Transverse colon (tissue), 4 donors: ENCODE results near the gene SMIM21. TPM values are rescaled to one million over a fixed set of nuclear protein-coding genes. Genes with fewer than 3 reads are reported as not detected.

Experiments
- DNase-seq: peaks from one replicate; pipeline ENCODE4 v3.0.0-alpha.2; 2019
- H3K27ac ChIP-seq, 4 donors: fragments of 200-600 bp; sonication (generic); 2 replicates each; pipeline ENCODE4 v1.5.1; 2016 to 2018; ENCODE audit warnings: inconsistent platforms in 4 of 4
- H3K27me3 ChIP-seq: fragments of 200-600 bp; sonication (generic); 2 replicates; pipeline ENCODE4 v1.5.1; 2017; ENCODE audit warnings: inconsistent platforms
- H3K36me3 ChIP-seq, 4 donors: fragments of 200-600 bp; sonication (generic); 2 replicates each; pipeline ENCODE4 v1.5.1; 2017 to 2019; ENCODE audit warnings: inconsistent platforms in 4 of 4
- H3K4me1 ChIP-seq, 4 donors: fragments of 200-600 bp; sonication (generic); 2 replicates each; pipeline ENCODE4 v1.5.1; 2017 to 2020; ENCODE audit warnings: inconsistent platforms in 4 of 4
- H3K4me3 ChIP-seq, 4 donors: fragments of 200-600 bp; sonication (generic); 1 replicate in 1 of 4; 2 replicates in 3 of 4; pipeline versions ENCODE4 v1.5.1 to v1.6.1; 2017 to 2019; ENCODE audit warnings: inconsistent platforms in 4 of 4
- H3K9me3 ChIP-seq, 2 donors: fragments of 200-600 bp; sonication (generic); 2 replicates each; pipeline ENCODE4 v1.5.1; 2017 to 2019; ENCODE audit warnings: inconsistent platforms in 2 of 2
- CTCF ChIP-seq, 5 experiments: fragments of 200-600 bp in 3 of 5; fragments of 450-650 bp in 2 of 5; sonication (generic) in 3 of 5; IDR thresholded peaks; 1 replicate in 2 of 5; 2 replicates in 3 of 5; pipeline ENCODE4 v1.5.1; 2016 to 2017; ENCODE audit warnings: antibody characterized with exemption in 5 of 5, inconsistent platforms in 3 of 5, mild to moderate bottlenecking in 2 of 5, moderate library complexity in 1 of 5
- EP300 ChIP-seq: sonication (generic); formaldehyde crosslinking; IDR thresholded peaks from one replicate; pipeline ENCODE4 v1.6.1; 2017; ENCODE audit warnings: antibody characterized with exemption, low read depth
- POLR2A ChIP-seq: fragments of 450-650 bp; IDR thresholded peaks from one replicate; pipeline ENCODE4 v1.6.1; 2016; ENCODE audit warnings: antibody characterized with exemption, mild to moderate bottlenecking, moderate library complexity
- POLR2AphosphoS5 ChIP-seq, 3 donors: sonication (generic); formaldehyde crosslinking; IDR thresholded peaks; one replicate each; pipeline ENCODE4 v1.6.1; 2016; ENCODE audit warnings: antibody characterized with exemption in 3 of 3
- WGBS, 2 donors: methylation state at CpG; one replicate each; pipeline ENCODE4 v1.1.5; 2018; ENCODE audit warnings: low coverage in 1 of 2; 5-methylcytosine and 5-hydroxymethylcytosine counted together
- in situ Hi-C, 4 donors: fragments of 200-750 bp; cut with MboI; loops; one replicate each; pipeline versions ENCODE4 v1.15.0 to v1.15.1; 2017; ENCODE audit warnings: low sequenced_read_pairs in 3 of 4, low pct_ligation_motif_present in 1 of 4, low pct_unique_long_range_greater_than_20kb in 1 of 4
- intact Hi-C: fragments of 100-400 bp; cut with DNase I; formaldehyde crosslinking; loops from one replicate; pipeline ENCODE4 v1.15.1; 2023; ENCODE audit warnings: low total_unique reads
- total RNA-seq, 4 donors: library from RNA; depleted of rRNA; stranded (reverse); fragments of >200 nt; gene quantifications; one replicate each; pipeline ENCODE4 v1.1.0, GENCODE V29; 2016

The SMIM21 gene
- total RNA-seq, 4 donors from 2014 or later: not detected

- no peak overlapping the region for H3K4me3 ChIP-seq
- peaks cover 6% of the 10 kb centered on the region for H3K27me3 ChIP-seq
- TF ChIP-seq EP300: no peak
- no peak for TF ChIP-seq CTCF (IDR thresholded peaks at IDR 0.05)
- TF ChIP-seq POLR2AphosphoS5 (IDR thresholded peaks at IDR 0.05): no peak
- TF ChIP-seq POLR2A: no peak
- no peak overlapping the region for H3K27ac ChIP-seq
- in situ Hi-C loops: no loop called here
- intact Hi-C loops: no loop called here
- 80 to 91% methylated on average over 1 to 9 of the region's 9 CpGs for WGBS, 2 donors
- H3K36me3 ChIP-seq: no peaks in the 10 kb centered on the region
- no peak for DNase-seq
- no peaks in the 10 kb centered on the region for H3K9me3 ChIP-seq
- no peaks in the 10 kb centered on the region for H3K4me1 ChIP-seq
Measured at GRCh38 chr18:75429975-75430374, 2.5 kb upstream of the SMIM21 start.

GRCh38 chr18:75428490-75428889 is 987 bp upstream of the SMIM21 start:
- DNase-seq: no peak
- Histone ChIP-seq H3K4me3 (no peak overlapping the region), H3K36me3 (no peaks in the 10 kb centered on the region), H3K9me3 (no peaks in the 10 kb centered on the region), H3K27me3 (no peaks in the 10 kb centered on the region), H3K4me1 (no peaks in the 10 kb centered on the region), H3K27ac (no peak overlapping the region)
- TF ChIP-seq POLR2A (no peak), CTCF (IDR thresholded peaks at IDR 0.05) (no peak), POLR2AphosphoS5 (IDR thresholded peaks at IDR 0.05) (no peak), EP300 (no peak)
- in situ Hi-C loops: no loop called here
- intact Hi-C loops: no loop called here
- 50 to 94% methylated on average over 1 to 4 of the region's 4 CpGs for WGBS, 2 donors

- H3K4me1 ChIP-seq: no peaks in the 10 kb centered on the region
- intact Hi-C loops: no loop called here
- no peaks in the 10 kb centered on the region for H3K36me3 ChIP-seq
- TF ChIP-seq EP300 (no peak), POLR2A (no peak), POLR2AphosphoS5 (IDR thresholded peaks at IDR 0.05) (no peak)
- WGBS, 2 donors: 82 to 93% methylated on average over 1 of the region's 1 CpG
- H3K27ac ChIP-seq: no peak overlapping the region
- in situ Hi-C loops: no loop called here
- DNase-seq: no peak
- H3K4me3 ChIP-seq: no peak overlapping the region
- no peaks in the 10 kb centered on the region for H3K27me3 ChIP-seq
- H3K9me3 ChIP-seq: no peaks in the 10 kb centered on the region
Measured at GRCh38 chr18:75422341-75422910, 5.1 kb downstream of the SMIM21 start.

GRCh38 chr18:75421656-75422055 is 5.8 kb downstream of the SMIM21 start:
- TF ChIP-seq POLR2A: no peak
- no peak for TF ChIP-seq EP300
- TF ChIP-seq CTCF (IDR thresholded peaks at IDR 0.05): no peak
- TF ChIP-seq POLR2AphosphoS5 (IDR thresholded peaks at IDR 0.05): no peak
- Histone ChIP-seq H3K4me3 (no peak overlapping the region), H3K36me3 (no peaks in the 10 kb centered on the region), H3K4me1 (no peaks in the 10 kb centered on the region), H3K27me3 (no peaks in the 10 kb centered on the region), H3K27ac (no peak overlapping the region), H3K9me3 (no peaks in the 10 kb centered on the region)
- in situ Hi-C loops (no loop called here), intact Hi-C loops (no loop called here)
- DNase-seq: no peak
- 84% methylated on average over 3 of the region's 3 CpGs; no CpG with 5 or more reads in 1 of the 2 donors for WGBS, 2 donors
